T-helper 9 cell (primary cell): Measurements from ENCODE around the gene STAT3.
"Not testable (repeated sequence)": the region's sequence is repeated elsewhere in the genome, so short reads cannot be mapped to it uniquely, and the experiment has no call there.

Experiments used
- DNase-seq: peaks from one replicate; pipeline ENCODE4 v3.0.0-alpha.2; 2020

Gene STAT3

DNA sequence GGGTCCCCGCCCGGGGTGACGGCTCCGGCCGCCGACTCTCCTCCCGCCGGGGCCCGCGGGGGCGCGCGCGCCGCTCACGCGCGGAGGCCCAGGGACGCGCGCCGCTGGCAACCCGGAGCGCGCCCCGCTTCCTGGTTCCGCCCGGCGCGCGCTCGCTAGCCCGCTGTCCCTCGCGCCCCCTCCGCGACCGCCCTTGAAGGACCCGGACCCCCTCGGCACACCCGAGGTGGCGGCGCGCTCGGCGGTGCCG is 112.0 kb downstream of the STAT3 start, which contains the start of gene STAT5B:
STAT5B (minus strand) TSS at position 33 of the 250 bp plus-strand sequence. CDS start 44,264 bp downstream, outside the sequence.
- DNase-seq, result peak; percentile 48

DNA sequence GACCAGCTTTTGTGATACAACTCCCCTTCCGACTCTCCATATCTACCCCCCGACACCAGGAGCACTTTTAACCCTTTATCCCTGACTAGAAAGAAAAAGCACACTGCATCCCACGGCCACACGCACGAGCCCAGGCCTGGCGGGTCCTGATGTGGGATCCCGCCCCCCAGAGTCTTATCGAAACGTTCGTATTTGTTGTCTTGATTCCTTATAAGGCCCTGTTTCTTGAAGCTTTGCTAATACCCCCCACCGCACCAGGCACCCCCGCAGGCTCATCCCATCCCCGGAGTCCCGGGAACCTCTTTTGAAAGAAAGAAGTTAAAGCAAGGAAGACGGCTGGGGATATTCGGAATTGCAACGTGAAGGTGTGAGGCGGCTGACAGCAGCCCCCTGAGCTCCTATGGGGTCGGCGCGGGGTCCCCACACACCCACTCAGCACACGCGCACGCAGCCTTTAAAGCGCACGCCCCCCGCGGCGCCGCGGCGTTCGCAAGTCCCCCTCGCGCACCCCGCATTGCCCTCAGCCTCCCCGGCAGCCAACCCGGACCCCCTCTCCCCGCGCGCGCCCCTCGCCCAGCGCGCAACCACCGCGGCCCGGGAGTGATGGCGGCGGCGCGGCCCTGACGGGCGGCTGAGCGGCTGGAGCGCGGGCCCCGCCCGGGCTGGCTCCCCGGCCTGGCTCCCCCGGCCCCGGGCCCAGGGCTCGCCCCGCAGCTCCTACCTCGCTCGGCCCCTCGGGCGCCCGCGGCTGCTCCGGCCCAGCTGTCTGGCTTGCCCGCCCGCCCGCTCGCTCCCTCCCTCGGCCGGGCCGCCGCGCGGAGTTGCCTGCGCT is 112.5 kb downstream of the STAT3 start:
- DNase-seq, result peak; percentile 38

DNA sequence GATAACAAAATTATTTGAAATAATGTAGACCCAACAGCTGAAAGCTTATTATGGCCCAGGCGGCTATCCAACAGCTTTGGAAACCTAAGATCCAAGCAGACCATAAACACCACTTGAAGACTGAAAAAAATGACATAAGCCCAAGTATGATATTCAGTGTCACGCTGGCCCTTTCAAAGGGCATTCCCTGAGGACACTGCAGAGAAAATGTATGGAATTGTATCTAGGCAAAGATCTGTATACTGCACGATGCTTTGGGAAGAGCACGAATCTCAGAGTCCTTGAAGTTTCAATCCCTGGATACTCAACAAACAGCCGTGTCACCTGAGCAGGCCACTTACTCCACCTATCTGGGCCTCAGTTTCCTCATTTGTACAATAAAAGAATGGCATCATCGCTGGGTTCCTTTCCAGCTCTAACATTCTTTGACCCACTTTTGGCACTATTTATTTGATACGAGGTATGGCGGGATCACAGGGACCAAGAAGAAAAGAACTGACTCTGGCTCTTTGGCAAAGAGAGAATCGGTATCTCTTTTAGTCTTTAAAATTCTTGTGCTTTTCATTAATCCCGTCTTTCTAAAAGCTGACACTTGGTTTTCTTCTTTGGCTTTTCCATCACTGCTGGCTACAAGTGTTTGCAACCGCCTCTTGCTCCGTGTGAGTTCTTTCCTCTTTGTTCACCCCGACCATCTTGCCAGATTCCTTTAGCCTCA is 113.3 kb downstream of the STAT3 start:
- no peak for DNase-seq

DNA sequence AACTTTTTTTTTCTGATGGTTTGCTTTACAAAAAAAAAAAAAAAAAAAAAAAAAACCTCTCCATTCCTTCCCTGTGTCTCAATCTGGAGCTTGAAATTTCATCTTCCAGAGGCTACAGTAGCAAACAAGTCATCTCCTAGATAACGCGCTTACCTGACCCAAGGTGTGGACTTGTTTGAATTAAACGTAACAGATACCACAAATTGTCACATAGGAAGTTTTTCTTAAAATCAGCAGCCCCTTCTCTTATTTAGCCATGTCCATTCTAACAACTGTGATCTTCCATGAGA is 114.0 kb downstream of the STAT3 start:
- no peak for DNase-seq

DNA sequence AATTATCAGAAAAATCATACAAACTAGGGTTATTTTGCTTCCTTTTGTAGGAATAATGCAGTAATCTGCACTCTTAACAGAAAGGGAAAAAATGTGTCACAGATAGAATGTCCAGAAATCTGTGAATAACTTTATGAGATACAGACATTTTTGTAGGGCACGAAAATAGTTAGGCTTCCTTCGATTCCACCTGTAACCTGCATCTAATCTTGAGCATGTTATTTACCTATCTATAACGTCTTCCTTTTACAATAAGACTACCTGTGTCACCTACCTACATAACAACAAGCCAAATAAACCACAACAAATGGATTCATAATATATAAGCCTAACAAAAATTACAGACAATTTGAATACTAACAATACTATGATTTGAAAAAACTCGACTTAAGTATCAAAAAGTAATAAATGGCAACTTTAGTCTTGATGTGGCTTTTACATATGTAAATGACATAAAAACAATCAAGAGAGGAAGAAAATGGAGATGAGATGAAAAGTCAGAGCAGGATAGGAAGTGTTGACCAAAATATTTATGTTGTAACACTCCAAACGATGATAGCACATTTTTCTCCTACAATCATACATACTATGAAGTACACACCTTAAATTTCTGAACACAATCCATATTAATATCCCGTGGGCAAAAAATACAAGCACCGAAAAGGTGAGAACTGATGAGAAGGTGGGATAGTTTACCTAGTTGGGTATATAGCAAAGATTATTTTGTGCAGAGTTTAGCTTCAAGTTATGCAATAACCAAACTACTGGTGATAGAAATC is 114.6 kb downstream of the STAT3 start:
- no peak for DNase-seq

DNA sequence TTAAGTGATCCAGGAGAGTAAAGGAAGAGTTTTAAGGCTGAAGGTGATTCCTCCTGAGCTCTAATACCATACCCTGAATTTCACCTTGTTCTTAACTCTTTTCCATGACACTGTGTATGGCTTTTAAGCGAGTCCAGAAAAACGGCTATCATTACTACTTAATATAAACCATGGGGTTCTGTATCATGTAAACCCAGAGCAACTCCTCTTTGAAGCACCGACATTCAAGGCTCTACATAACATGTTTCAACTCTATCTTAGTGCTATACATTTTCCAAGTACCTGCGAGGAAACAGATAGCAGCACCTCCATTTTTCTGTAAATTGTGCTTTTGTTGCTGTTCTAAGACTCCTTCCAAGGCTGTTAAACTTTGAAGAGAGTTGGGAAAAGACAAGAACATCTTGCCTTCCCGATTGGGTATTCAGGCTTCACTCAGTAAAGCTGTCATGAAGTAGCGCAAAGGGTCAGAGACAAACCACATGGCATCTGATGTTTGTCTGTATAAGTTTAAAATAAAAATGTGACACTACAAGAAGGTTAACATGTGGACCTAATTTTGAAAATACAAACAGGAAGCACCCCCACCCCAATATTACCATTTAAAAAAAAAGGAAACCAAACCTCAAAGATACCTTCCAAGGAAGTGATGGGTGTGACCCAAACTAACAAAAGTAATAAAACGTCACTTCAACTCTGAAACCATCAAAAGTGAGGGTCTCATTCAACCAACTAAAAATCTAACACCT is 115.9 kb downstream of the STAT3 start:
- DNase-seq, result no peak

DNA sequence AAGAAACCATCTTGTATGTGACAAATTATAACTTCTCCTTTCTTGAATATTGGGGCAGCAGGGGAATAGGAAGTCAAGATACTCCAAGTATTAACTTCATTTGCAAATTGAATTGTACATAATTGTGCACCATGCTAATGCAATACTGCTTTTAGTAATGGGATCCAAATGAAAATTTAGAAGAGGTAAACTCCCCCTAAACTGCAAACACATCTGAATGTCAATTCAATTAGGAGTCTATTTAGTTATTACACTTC is 116.5 kb downstream of the STAT3 start:
- no peak for DNase-seq

DNA sequence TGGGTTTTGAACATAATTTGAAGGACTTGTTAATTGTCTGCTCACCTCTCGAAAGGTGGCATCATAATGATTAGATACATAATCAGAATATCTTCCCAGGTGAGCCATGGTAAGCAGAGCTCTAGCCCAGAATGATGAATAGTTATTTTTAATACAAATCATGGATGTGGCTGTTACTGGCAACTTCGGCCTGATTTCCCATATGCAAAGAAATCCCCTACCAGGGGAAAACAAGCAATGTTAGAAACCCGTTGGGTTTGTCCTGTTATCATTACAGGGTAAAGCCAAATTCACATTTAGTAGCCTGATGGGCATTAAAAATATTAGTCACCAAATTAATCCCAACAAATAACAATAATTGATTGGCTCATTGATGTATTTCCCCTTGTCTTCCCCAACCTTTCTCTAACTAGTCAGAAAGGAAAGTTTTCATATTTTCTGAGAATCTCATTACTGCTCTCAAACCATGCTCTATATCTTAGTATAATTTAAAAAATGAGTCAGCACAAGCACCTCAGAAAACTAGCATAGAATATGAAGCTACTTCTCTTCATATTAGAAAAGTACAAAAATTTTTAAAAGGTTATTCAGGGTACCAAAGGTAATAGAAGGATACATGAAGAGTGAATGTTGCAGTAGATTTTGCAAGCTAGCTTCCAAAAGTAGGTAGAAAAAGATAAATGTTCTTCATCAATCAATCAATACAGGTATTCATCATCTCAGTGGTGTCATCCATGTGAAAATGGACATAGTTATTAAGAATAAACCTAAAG is 117.0 kb downstream of the STAT3 start:
- no peak for DNase-seq

DNA sequence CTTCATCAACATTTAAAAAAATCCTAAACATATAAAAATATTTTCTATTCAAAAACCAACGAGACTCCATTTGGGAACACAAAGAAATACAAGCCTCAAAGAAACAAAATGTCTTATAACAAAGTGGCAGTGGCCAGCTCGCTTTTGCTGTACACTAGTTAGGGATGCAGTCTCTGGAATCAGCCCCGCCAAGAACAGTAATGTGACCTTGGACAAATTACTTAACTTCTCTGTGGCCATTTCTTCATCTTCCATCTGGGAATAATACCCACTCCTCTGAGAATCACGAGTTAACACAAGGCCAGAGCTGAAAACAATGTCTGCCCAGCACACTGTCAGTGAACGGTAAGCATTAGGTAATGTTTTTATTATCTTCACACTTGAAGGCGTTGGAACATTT is 117.6 kb downstream of the STAT3 start:
- no peak for DNase-seq

DNA sequence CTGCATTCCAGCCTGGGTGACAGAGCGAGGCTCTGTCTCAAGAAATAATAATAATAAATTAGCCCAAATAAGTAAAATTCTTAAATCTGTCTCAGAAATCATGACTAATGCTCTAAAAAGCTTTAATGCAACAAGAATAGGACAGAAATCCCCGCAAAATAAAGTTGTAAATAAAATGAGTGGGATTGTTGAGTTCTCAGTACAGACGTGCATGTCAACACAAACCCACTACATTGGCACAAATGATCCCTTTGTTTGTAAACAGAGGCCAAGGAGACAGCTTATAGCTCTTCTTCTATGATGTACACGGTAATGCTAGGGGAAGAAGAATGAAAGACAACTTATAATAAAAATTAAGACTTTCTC is 118.1 kb downstream of the STAT3 start:
- DNase-seq, result no peak

DNA sequence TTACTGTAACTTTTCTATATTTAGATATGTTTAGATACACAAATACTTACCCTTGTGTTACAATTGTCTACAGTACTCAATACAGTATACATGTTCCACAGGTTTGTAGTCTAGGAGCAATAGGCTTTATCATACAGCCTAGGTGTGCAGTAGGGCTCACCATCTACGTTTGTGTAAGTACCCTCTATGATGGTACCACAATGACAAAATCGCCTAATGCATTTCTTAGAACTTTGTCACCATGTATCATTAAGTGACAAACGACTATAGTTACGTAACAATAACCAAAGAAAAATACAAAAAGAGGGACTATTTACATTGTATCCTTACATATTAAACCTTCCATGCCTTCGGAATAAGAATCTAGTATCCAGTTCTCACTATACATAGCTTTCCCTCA is 120.0 kb downstream of the STAT3 start:
- no peak for DNase-seq

DNA sequence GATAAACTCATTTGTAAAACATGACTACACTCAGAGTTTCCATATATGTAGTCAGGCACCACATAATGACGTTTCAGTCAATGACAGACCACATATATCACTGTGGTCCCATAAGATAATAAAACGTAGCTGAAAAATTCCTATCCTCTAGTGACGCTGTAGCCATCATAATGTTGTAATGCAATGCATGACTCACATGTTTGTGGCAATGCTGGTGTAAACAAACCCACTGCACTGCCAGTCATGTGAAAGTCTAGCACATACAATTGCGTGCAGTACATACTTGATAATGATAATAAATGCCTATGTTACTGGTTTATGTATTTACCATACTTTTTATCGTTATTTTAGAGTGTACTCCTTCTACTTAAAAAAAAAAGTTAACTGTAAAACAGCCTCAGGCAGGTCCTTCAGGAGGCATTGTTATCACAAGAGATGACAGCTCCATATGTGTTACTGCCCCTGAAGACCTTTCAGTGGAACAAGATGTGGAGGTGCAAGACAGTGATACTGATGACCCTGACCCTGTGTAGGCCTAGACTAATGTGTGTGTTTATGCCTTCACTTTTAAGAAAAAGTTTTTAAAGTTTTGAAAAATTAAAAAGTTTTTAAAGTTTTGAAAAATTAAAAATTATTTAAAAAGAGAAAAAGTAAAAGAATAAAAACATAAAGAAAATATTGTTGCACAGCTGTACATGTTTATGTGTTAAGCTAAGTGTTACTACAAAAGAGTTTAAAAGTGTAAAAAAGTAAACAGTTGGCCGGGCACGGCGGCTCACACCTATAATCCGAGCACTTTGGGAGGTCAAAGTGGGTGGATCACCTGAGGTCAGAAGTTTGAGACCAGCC is 121.1 kb downstream of the STAT3 start:
- peak; percentile 32 for DNase-seq

DNA sequence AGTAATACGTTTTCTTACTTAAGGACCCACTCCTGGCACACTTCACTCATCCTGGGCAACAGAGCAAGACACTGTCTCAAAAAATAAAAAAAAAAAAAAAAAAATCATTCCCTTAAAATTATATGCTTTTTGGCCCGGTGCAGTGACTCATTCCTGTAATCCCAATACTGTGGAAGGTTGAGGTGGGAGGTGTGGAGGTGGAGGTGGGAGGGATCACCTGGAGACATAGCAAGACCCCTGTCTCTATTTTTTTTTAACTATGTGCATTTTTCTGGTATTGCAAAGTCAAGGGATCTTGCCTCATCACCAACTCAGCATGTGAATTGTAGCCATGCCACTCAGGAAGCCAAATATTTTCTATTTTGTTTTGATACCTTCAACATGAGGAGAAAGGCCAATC is 121.8 kb downstream of the STAT3 start:
- no peak for DNase-seq

DNA sequence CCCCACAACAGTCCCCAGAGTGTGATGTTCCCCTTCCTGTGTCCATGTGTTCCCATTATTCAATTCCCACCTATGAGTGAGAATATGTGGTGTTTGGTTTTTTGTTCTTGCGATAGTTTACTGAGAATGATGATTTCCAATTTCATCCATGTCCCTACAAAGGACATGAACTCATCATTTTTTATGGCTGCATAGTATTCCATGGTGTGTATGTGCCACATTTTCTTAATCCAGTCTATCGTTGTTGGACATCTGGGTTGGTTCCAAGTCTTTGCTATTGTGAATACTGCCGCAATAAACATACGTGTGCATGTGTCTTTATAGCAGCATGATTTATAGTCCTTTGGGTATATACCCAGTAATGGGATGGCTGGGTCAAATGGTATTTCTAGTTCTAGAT is 123.9 kb downstream of the STAT3 start:
- not testable (repeated sequence) for DNase-seq
